Breast epithelium (tissue), 3 donors: Measurements from ENCODE around the gene VWC2L.

Experiments used
- CTCF ChIP-seq, 3 donors: fragments of 450-650 bp; IDR thresholded peaks; one replicate each; pipeline ENCODE4 v1.5.1; 2016 to 2017; ENCODE audit warnings: antibody characterized with exemption in 3 of 3, mild to moderate bottlenecking in 3 of 3, moderate library complexity in 3 of 3
- POLR2A ChIP-seq: fragments of 450-650 bp; IDR thresholded peaks from one replicate; pipeline ENCODE4 v1.6.1; 2016; ENCODE audit warnings: antibody characterized with exemption, mild to moderate bottlenecking, moderate library complexity

- TF ChIP-seq POLR2A (no peak), CTCF (IDR thresholded peaks at IDR 0.05) (no peak)
These were observed 73.4 kb downstream of the VWC2L start for GRCh38 chr2:214484239-214484638.
